NCI-H748 treated with DMSO at 0.1 percent for 48 hours (cell line): ENCODE data around the gene NLN.

Source experiments
- DNase-seq: peaks from one replicate; lab custom pipeline; 2025; lab: John Stamatoyannopoulos, UW

The NLN gene

DNA sequence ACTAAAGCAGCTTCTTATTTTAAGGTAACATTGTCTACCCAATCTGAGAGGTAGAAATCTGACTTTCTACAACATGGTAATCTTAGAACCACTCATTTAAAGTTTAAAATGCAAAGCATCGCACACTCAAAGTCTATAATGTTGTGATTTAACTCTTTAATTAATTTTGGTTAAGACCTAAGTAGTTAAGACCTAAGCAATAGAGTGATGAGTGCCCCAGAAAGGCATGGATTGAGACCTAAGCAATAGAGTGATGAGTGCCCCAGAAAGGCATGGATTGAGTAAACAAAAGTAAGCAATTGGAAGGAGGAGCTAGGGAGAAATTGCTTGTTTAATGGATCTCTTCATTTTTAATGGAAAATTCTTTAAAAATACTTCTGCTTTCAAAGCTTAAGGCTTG lies 86.8 kb downstream of the NLN start:
- no peak for DNase-seq

DNA sequence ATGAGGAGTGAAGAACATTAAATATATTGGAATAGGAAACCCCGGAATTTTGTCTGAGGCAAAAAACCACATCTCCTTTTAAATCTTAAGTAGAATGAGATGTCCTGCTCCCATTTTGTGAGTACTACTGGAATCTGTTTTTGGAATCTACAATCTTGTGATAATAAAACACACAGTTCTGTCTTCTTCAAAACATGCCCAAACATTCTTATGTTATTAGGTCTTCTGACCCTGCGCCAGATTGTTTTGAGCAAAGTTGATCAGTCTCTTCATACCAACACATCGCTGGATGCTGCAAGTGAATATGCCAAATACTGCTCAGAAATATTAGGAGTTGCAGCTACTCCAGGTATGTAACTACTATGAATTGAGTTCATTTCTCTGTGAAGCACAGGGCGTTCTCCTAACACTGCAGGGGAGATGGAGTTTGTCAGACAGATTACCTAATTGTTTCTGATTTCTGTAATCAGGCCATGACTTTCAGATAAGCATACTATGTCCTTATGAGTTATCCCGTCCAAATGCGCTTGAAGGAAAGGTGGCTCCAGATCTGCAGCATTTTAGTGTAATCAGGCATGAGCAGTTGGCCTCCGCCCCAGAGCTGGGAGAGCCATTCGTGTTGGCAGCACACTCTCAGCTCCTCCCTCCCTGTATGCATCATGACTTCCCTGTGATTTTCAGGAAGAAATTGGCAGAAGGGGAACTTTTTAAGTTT lies 88.0 kb downstream of the NLN start:
- no peak for DNase-seq

DNA sequence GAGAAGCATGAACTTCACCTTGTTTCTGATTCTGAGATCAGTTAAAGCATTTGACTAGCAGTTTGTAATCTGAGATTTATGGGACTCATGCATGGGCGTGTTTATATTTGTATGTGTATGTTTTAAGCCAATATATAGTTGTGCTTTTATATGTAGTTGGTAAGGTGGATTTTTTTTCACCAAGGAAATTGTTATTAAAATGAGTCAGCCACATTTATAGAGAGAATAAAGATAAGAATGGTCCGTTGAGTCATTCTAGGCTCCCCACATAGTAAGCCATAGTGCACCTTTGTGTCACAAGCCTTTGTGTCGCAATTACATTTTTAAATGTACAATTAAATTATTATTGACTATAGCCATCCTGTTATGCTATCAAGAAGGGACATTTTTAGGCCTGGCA lies 89.0 kb downstream of the NLN start:
- DNase-seq = no peak

DNA sequence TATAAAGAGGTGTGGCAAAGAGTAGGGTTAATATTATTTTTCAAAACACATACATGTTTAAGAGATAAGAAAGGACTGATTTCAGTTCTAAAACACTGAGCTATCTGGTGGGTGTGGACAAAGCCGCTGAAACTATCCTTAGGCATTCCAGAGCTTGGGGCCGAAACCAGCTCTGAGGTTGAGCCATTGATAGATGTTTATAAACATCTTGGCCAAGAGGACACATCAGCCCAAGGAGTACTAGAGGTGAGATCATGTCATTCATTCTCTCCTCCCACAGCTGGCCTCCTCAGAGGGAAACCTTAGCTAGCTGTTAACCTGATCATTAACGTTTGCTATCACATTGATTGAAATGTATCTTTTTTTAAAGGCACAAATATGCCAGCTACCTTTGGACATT lies 89.9 kb downstream of the NLN start:
- no peak for DNase-seq

DNA sequence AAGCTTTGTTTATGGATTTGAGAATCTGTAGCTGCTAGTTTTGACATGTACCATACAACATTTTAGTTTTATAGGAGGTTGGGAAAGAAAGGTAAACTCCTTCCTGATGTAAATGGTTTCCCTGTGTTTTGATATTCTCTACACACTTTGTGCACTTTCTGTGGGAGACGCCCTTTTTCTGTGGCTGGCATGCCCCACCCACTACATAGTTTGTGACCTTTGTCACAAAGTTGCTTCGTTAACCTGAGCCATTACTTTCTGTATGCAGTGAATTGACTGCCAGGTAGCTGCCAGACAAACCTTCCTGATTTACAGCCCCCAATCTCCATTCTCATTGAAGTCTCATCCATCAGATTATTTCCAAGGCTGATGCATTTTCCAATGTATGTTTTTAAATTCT lies 90.6 kb downstream of the NLN start:
- no peak for DNase-seq

DNA sequence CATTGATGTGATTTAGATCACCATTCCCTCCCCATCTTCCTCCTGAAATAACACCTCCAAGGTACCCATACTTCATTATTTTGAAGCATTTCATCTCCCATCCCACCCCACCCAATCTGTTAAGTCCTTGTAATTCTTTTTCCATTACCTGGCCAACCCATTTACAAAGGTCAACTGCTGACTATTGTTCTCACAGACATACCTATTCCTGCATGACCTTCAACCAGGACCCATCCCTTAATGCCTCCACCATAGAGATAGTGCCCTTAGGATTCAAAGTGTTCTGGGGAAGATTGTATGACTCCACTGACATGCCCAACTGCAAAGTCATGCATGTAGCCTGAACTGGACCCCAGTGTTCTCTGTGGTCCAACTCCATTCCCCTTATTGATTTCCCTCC lies 91.2 kb downstream of the NLN start:
- DNase-seq = no peak

DNA sequence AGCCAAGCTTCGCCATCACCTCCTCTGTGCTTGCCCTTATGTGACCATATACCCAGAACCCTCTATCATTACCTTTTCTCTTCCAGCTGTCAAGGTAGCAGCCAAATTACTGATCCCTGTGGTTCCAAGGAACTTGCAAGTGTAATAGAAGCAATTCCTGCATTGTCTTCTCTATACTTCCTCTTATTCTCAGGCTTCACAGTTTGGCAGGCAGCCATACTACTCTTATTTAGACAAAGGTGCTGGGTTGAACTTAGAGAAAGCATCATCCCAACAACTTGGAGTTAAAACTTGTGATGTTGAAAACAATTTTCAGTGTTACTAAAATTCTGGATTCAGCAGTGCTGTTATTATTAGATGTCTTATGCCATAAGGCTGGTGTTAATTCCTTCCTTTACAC lies 93.2 kb downstream of the NLN start:
- no peak for DNase-seq

DNA sequence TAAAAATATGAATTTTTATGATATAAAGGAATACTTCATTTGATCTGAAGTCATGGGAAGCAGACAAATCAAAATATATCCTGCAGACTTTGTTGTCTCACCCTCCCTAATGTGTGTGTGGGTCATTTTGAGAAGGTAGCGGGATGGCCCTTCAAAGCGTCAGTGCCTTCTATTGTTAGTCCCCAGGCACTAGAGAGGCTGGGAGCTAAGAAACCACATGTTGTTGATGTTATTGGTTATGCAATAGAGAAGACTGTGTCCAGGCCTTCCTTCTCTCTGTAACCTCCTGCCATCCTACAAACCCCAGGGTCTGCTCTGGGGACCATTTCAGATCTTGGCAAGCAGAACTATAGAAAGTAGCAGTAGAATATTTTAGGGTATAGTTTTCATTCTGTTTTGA lies 94.7 kb downstream of the NLN start:
- DNase-seq = no peak

DNA sequence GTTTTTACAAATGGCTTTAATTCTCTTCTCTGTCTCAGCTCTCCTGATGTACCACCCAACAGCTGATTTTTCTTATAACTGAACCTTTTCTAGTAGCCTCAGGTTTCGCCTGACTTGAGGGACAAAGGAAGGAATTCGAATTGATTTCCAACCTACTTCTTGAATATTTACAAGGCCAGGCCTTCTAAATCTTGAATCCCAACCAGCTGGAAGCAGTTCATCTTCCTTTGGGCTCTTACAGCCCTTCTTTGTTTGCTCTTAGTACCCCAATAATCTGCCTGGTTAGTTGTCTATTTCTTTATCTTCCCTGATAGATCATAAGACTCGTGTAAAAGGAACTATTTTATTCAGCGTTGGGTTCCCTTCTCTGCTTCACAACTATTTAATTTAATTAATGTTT lies 95.9 kb downstream of the NLN start:
- DNase-seq = no peak

DNA sequence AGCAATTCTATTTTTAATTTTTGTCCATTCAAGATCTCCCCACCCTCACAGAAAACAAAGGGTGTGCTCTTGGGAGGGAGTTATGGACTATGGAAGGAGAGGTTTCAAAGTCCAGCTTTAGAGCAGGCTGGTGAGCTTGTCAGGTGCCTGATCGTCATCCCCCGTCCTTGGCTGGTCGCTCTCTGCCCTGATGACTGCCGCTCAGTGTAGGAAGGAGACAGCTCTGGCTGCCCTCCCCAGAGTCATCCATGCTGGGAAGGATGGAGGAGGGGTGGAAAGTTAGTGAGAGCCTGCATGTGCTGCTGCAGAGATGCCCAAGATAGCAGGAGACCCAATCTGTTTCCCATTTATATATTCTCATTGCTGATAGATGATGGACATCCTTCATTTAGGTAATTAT lies 96.6 kb downstream of the NLN start:
- no peak for DNase-seq

DNA sequence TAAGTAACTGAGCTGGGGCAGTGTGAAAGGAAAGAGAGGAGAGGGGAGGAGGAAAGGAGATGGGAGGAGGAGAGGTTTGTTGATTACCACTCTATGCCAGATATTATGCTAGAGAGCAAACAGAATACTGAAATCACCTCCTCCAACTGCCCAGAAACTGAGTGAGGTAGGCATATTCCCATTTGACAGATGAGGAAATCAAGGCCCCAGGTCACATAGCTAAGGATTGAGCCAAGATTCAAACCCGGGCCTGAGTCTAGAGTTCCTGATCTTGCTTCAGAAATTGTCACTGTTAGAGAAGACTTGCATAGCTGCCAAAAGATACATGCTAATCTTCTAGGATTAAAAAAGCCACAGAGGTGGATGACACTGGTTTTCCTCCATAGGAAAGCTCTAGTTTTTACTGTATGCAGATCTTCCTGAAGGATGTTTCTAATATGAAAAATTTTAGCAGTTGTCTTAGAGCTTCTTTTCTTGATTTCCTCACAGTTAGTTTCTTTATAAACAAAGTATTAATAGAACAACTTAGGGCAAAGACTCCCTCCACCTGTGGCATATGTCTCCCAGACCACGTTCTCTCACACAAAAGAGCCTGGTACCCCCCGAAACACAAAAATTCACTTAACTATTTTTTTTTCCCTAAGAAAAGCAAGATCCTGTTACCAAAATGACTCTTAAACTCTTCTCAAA lies 97.4 kb downstream of the NLN start:
- no peak for DNase-seq

DNA sequence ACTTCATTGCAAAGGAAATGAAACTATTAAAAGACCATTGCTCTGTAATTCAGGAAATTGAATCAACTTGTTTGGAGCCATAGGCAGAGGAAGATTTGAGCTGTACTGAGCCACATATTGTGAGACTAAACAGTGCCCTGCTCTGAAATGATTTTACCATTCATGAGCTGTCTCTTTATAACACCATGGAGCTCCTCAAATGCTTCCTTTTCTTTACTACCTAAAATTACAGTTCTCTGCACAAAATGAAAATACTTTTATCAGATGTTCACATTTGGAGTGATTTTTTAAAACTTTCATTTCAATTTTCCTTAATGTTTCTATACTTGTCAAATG lies 97.9 kb downstream of the NLN start:
- no peak for DNase-seq

DNA sequence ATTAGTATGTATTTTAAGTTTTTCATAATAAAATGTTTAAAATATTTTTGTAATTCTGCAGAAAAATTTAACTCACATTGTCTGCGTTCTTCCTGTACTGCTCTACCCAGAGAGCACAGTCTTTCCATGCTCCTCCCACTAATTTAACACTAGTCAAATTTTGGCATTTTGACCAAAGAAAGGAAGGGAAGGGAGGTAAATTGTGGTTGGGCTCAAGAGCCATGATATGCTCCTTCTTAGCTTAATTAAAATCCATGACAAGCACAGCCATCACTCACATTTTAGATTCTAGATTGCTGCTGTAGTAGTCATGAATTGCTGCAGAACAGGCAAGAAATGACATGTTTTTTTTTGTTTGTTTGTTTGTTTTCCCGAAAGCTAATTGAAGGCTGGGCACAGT lies 98.4 kb downstream of the NLN start:
- no peak for DNase-seq

DNA sequence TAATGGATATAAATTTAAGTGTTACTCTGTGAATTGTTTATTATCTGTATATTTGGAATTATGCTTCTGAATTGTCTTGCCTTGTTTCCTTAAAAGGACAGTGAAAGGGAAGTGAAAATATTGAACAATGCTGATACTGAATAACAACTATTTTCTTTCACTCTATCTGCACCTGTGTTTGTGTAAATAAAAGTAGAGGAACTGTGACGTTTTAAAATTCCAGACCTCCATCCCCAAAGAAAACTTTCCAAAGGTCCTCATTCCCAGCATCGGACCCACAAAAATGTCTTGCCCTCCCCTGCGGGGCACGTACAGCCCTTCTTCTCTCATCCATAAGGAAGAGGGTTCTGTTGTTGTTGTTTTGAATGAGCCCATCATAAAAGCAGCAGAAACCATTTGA lies 100.0 kb downstream of the NLN start:
- DNase-seq = no peak

DNA sequence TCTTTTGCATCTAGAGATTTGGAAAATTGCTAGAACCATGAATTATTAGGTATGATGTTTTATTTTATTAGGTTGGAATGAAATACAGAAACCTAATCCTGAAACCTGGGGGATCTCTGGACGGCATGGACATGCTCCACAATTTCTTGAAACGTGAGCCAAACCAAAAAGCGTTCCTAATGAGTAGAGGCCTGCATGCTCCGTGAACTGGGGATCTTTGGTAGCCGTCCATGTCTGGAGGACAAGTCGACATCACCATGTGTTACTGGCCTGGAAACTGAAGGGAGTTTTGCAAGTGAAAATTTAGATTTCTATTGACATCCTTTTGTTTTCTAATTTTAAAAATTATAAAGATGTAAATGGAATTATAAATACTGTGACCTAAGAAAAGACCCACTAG lies 100.7 kb downstream of the NLN start:
- no peak for DNase-seq

DNA sequence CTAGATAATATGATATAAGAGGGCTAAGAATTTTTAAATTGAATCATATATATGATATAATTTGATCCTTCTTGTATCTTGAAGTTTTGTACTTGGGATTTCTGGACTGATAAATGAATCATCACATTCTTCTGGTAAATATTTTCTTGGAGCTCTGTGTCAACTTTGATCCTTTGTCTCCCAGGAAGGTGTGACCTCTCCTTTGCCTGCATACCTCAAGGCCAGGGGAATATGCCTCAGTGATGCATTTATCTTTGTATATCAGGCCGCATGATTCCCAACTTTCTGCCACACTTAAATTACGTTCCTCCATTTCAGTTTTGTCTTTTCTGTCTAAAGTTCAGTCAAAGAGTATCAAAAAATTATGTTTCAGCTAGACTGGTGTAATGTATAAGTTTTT lies 101.2 kb downstream of the NLN start:
- no peak for DNase-seq

DNA sequence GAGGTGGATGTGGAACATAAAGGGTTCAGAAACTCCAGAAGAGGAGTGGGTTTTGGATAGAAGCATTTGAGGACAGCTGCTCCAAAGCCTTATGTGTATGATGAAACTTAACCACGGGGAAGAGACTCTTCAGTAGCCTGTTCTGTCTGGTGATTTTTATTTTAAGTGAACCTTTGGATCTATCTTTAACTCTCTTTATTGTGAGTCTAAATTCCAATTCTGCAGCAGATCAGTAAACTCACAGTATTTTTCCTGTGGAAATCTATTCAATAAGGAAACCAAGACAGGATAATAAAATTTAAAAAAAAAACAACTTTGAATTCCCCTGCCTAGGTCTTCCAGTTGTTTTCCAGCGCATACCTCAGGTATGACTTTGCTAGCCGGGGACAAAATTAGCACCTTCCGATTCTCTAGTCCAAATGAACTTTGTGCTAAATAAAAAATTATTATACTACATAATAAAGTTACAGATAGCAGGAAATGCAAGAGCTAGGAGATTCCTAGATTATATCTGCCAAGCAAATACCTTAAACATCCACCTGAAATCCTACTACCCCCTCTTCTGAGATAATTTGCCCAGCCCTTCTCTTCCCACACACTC lies 101.9 kb downstream of the NLN start:
- no peak for DNase-seq

DNA sequence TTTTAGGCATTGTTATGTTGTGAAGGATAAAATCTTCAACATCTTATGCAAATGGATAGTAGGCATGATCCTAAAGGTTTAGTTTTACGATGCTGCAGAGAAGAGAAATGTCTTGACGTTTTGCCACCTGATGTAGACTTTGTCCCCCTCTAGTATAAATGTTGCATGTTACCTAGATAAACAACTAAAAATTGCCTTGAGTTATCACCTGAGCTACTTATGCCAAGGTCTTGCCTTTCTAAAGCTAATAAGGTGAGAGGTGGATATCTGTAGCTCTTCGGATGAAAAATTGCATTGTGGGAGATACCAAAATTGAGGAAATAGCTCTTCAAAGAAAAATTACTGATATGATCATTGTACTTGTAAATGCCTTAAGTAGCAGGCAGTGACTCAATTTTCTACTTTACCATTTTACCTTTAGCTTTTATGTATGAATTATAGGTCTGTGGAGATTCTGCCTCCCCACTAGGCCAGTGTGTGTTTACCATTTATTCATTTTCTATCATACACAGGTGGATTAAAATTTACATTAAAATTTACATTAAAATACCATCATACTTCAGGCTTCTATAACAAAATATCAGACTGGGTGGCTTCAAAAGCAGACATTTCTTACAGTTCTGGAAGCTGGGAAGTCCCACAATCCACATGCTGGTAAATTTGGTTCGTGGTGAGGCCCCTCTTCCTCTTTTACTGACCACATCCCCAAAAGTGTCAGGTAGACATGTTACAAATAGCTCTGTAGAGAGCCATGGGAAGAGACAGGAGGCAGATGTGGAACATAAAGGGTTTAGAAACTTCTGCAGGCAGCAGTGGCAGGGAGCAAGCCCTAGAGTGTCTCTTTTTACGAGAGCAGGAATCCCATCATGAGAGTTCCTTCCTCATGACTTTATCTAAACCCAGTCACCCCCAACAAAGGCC lies 103.7 kb downstream of the NLN start:
- no peak for DNase-seq

DNA sequence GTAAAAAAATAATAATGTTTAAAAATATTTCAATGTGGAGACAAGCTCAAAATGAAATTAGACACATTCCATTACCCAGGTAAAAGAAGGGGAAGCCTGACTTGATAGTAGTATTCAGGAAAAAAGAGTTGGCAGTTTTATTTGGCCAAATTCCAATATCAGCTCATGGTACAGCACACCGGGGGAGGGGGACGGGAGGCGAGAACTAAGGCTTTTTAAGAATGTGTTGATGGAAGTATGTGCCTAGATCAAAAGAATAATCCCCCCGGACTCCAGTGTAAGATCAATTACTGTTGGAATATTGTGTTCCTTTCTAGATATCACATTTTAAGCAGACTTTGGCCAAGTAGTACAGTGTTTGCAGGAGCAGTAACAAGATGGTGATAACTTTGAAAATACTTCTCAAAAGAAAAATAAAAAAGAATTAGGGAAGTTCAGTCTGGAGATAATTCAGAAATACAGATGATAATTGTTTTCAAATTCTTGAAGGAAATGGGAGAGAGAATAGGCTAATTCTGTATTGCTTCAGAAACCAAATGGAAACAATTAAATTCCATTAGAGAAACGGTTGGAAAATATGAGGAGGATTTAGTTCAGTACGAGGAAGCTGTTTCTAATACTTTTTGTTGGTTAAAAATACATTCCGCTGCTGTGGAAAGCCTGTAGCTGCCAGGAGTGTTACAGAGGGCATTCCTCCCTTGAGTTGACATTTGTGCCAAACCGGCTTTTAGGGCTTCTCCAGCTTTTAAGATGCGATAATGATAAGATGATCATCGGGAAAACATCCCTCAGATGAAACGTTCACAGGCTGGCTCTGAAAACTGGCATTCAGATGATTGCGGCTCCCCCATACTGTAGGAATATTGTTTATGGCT lies 106.3 kb downstream of the NLN start:
- DNase-seq = no peak

DNA sequence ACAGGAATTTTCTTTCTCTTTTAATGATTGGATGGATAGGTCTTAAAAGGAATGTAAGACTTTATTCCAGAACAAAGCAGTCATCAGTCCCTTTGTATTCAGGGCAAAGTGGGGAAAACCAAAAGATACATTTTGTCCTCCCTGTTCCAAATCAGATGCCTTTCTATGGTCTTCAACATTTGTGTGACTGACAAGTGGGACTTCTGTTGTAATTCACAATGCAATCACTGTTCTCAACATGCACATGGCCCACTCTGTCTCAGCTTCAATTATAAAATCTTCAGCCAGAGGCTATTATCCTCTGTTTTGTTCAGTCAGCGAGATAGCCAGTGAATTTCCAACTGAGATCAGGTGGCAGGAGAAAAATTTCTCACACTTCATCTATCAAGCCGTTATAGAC lies 108.9 kb downstream of the NLN start:
- DNase-seq = no peak

DNA sequence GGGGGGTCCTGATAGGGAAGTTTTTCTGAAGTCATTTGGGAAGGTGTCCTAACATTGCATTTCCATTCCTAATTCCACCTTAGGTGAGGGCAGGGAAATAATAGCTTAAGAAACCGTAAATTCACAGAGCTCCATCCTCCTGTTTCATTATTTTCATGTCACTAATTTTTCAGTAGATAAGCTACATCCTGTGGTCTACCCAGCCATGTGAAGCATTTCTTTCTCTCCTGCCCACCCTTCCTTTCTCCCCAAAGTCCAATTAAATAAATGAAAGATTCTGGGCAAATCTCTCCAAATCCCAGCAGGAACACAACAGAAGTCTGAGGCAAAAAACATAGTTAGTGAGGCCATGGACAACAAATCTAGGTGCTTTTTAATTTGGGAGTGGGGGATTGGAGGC lies 109.3 kb downstream of the NLN start:
- no peak for DNase-seq

DNA sequence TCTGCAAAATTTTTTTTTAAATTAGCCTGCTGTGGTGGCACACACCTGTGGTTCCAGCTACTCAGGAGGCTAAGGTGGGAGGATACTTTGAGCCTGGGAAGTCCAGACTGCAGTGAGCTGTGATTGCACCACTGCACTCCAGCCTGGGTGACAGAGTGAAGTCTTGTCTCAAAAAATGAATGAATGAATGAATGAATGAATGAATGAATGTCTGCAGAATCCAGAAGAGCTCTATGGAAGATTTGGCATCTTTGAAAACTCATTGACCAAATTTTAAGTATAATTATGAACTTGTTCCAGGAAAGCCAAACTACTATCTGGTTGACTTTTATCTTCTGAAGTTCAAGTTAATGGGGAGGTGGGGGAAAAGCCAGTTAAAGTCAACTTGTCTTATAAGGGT lies 110.1 kb downstream of the NLN start:
- no peak for DNase-seq
